ENCODE results near the gene XDH.

XDH gene

DNA sequence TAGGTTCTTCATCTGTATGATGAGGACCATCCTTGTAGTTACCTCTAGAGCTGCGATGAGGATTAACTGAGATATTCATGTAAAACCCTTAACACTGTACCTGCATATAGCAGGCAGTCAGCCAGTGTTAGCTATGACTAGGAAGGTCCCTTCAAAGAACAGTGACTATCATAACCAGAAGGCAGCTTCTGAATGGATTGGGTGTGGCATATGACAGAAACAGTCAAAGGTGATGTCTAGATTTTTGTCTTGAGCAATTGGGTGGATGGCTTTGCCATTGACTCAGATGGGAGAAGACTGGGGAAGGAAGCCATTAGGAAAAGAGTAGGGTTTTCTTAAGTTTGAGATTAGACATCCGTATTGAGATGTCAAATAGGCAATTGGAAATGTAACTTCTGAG, 15.7 kb downstream of the XDH start:
- Histone ChIP-seq H3K27me3 (ENCODE audit: control insufficient read depth, insufficient read depth, low read length) (no peaks in the 10 kb centered on the region), H3K9me3 (ENCODE audit: control insufficient read depth, insufficient read depth, low read length) (no peaks in the 10 kb centered on the region), H3K9ac (ENCODE audit: low read depth, low read length) (no peak overlapping the region), H3K4me1 (ENCODE audit: control insufficient read depth, insufficient read depth, low read length) (peaks cover 2% of the 10 kb centered on the region), H3K4me3 (ENCODE audit: low read depth, low read length) (no peak overlapping the region), H3K36me3 (ENCODE audit: control insufficient read depth, insufficient read depth, low read length) (no peaks in the 10 kb centered on the region)

DNA sequence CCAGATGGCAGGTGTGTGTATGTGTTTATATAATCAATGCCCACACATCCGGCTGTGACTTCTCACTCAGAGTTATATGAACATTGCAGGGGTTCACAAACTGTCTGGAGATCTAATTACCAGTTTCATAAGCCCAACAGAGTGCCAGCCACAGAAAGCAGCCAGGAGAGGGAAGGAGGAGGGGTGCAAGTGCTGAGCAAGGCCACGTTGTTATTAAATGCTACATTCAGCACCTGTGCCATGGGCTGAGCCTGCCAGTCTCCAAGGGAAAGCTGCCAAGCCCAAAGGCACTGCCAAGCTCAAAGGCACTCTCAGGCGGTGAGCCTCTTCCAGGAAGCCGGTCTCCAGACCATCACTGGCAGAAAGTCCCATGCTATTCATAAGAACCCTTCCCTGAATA, 17.4 kb downstream of the XDH start:
- Histone ChIP-seq H3K4me3 (ENCODE audit: low read depth, low read length) (no peak overlapping the region), H3K9me3 (ENCODE audit: control insufficient read depth, insufficient read depth, low read length) (no peaks in the 10 kb centered on the region), H3K4me1 (ENCODE audit: control insufficient read depth, insufficient read depth, low read length) (peaks cover 2% of the 10 kb centered on the region), H3K36me3 (ENCODE audit: control insufficient read depth, insufficient read depth, low read length) (no peaks in the 10 kb centered on the region), H3K27me3 (ENCODE audit: control insufficient read depth, insufficient read depth, low read length) (no peaks in the 10 kb centered on the region), H3K9ac (ENCODE audit: low read depth, low read length) (no peak overlapping the region)

DNA sequence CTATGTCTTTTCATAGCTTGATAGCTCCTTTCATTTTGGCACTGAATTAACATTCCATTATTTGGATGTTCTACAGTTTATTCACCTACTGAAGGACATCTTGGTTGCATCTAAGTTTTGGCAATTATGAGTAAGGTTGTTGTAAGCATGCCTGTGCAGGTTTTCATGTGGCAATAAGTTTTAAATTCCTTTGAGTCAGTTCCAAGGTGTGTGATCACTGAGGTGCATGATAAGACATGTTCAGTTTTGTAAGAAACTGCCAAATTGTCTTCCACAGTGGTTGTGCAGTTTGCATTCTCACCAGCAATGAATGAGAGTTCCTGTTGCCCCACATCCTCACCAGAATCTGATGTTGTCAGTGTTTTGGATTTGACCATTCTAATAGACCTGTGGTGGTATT, 24.2 kb downstream of the XDH start:
- Histone ChIP-seq H3K9ac (ENCODE audit: low read depth, low read length) (no peak overlapping the region), H3K27me3 (ENCODE audit: control insufficient read depth, insufficient read depth, low read length) (no peaks in the 10 kb centered on the region), H3K4me1 (ENCODE audit: control insufficient read depth, insufficient read depth, low read length) (no peaks in the 10 kb centered on the region), H3K9me3 (ENCODE audit: control insufficient read depth, insufficient read depth, low read length) (no peaks in the 10 kb centered on the region), H3K4me3 (ENCODE audit: low read depth, low read length) (no peak overlapping the region), H3K36me3 (ENCODE audit: control insufficient read depth, insufficient read depth, low read length) (no peaks in the 10 kb centered on the region)

DNA sequence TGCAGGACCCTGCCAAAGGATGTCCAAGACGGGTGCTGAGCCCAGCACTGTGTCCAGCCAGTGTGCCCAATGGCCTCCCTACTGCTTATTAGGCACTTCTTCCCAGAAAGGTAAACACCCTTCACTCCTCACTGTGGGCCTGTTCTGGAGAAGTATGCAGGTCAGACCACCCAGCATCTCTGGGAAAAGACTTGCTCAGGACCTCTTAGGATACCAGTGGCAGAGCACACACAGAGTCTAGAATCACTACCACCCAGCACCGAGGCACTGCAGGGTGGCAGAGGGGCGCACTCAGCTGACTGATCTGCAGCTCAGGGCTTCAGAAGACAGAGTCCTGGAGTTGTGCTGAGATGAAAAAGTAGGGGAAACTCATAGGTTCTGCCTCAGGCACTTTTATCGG, 25.8 kb downstream of the XDH start:
- no peaks in the 10 kb centered on the region for H3K9me3 ChIP-seq (ENCODE audit: control insufficient read depth, insufficient read depth, low read length)
- no peaks in the 10 kb centered on the region for H3K36me3 ChIP-seq (ENCODE audit: control insufficient read depth, insufficient read depth, low read length)
- H3K9ac ChIP-seq (ENCODE audit: low read depth, low read length): no peak overlapping the region
- no peaks in the 10 kb centered on the region for H3K4me1 ChIP-seq (ENCODE audit: control insufficient read depth, insufficient read depth, low read length)
- H3K4me3 ChIP-seq (ENCODE audit: low read depth, low read length): no peak overlapping the region
- H3K27me3 ChIP-seq (ENCODE audit: control insufficient read depth, insufficient read depth, low read length): no peaks in the 10 kb centered on the region

DNA sequence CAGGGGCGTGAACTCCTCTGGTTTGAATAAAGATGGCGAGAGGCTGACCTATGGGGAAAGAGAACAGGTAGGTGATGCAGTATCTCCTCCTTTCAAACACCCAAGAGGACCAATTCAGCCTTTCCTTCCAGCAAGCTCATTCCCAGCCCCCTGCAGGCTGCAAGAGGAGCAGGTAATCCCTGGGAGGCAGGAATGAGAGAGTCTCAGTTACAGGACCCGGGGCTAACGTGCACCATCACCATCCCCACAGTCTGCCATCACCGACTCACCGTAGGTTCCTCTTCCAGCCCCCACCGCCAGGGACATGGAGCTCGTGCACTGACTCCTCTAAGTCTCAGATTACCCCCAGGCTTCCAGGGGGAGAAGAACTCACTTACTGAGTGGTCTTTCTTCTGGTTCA, 26.7 kb downstream of the XDH start:
- no peak overlapping the region for H3K4me3 ChIP-seq (ENCODE audit: low read depth, low read length)
- no peaks in the 10 kb centered on the region for H3K27me3 ChIP-seq (ENCODE audit: control insufficient read depth, insufficient read depth, low read length)
- peaks cover 3% of the 10 kb centered on the region for H3K4me1 ChIP-seq (ENCODE audit: control insufficient read depth, insufficient read depth, low read length)
- H3K9me3 ChIP-seq (ENCODE audit: control insufficient read depth, insufficient read depth, low read length): no peaks in the 10 kb centered on the region
- no peak overlapping the region for H3K9ac ChIP-seq (ENCODE audit: low read depth, low read length)
- H3K36me3 ChIP-seq (ENCODE audit: control insufficient read depth, insufficient read depth, low read length): no peaks in the 10 kb centered on the region

DNA sequence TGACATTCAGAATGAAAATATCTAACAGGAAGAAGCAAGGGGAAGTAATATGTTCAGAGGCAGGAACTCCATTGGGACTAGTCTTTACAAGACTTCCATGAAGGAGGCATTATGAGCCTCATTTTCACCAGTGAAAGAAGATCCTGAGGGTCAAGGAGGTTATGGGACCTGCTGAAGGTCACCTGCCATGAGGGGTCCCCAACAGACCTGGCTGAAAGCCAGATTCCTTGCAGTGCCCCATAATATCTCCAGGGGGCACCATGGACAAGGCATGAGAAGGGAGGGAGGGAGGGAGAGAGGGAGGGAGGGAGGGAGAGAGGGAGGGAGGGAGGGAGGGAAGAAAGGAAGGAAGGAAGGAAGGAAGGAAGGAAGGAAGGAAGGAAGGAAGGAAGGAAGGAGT, 27.9 kb downstream of the XDH start:
- no peaks in the 10 kb centered on the region for H3K9me3 ChIP-seq (ENCODE audit: control insufficient read depth, insufficient read depth, low read length)
- H3K4me3 ChIP-seq (ENCODE audit: low read depth, low read length): no peak overlapping the region
- H3K36me3 ChIP-seq (ENCODE audit: control insufficient read depth, insufficient read depth, low read length): no peaks in the 10 kb centered on the region
- H3K4me1 ChIP-seq (ENCODE audit: control insufficient read depth, insufficient read depth, low read length): peaks cover 7% of the 10 kb centered on the region
- H3K27me3 ChIP-seq (ENCODE audit: control insufficient read depth, insufficient read depth, low read length): no peaks in the 10 kb centered on the region
- H3K9ac ChIP-seq (ENCODE audit: low read depth, low read length): no peak overlapping the region

DNA sequence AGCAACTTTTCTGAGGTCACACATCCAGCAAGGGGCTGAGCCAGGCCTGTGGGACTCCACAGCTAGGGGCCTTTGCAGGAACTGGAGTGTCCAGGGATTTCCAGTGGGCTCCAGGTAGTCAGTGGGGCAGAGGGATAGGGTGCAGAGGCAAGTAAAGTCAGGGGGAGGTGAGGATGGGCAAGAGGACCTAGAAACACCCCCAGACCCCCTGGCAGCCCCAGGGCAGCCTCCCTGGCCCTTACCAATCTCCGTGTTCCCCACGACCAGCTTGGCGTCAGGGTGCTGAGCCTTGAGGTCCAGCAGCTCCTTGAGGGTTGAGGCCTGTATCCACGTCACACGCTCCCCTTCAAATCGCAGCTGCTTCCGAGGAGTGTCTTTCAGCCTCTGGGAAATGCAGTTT, 28.4 kb downstream of the XDH start:
- Histone ChIP-seq H3K4me3 (ENCODE audit: low read depth, low read length) (no peak overlapping the region), H3K9ac (ENCODE audit: low read depth, low read length) (no peak overlapping the region), H3K9me3 (ENCODE audit: control insufficient read depth, insufficient read depth, low read length) (no peaks in the 10 kb centered on the region), H3K27me3 (ENCODE audit: control insufficient read depth, insufficient read depth, low read length) (no peaks in the 10 kb centered on the region), H3K36me3 (ENCODE audit: control insufficient read depth, insufficient read depth, low read length) (no peaks in the 10 kb centered on the region), H3K4me1 (ENCODE audit: control insufficient read depth, insufficient read depth, low read length) (peaks cover 7% of the 10 kb centered on the region)

DNA sequence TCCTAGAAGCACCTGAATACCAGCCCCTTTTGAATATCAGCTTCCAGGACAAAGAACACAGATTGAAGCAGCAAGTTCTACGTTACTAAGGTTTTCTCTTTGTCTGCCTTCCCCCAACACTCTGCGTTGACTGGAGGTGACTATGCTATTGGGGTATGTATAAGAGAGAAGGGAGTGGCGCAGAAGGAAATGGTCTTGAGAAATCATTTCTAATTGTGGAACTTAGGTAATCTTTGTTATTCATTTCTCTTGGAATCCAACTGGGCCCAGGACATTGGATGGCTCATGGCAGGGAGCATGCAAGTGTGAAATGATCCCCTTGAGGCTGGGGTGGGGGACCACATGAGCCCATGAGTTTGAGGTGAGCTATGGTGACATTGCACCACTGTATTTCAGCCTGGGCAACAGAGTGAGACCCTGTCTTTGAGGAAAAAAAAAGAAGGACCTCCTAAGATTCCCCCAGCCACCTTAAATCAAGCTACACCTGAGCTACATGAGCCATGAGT, 29.7 kb downstream of the XDH start:
- H3K4me3 ChIP-seq (ENCODE audit: low read depth, low read length): no peak overlapping the region

DNA sequence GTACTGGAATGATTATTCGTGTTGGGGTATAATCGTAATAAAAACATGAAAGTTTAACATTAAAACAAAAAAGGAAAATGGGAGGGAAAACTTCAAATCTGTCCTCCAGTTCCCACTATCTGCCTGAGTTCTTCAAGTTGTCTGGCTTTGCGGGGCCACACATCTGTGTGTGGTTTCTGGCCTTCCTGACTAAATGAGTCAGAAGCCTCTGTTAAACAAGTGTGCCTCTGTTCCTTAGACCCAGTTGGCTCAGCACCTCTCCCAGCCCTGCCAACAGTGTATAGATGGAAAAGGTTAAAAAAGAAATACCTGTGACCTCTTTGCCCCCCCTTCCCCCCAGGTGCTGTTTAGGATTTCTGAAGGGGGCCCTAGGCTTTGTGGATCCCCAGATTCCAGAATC, 30.2 kb downstream of the XDH start:
- H3K9ac ChIP-seq (ENCODE audit: low read depth, low read length): no peak overlapping the region
- no peaks in the 10 kb centered on the region for H3K9me3 ChIP-seq (ENCODE audit: control insufficient read depth, insufficient read depth, low read length)
- no peak overlapping the region for H3K4me3 ChIP-seq (ENCODE audit: low read depth, low read length)

More for the DNA sequence above, 29.7 kb downstream of the XDH start:
- H3K9me3 ChIP-seq (ENCODE audit: control insufficient read depth, insufficient read depth, low read length): no peaks in the 10 kb centered on the region
- H3K4me1 ChIP-seq (ENCODE audit: control insufficient read depth, insufficient read depth, low read length): peaks cover 7% of the 10 kb centered on the region
- H3K9ac ChIP-seq (ENCODE audit: low read depth, low read length): no peak overlapping the region
- H3K27me3 ChIP-seq (ENCODE audit: control insufficient read depth, insufficient read depth, low read length): no peaks in the 10 kb centered on the region
- H3K36me3 ChIP-seq (ENCODE audit: control insufficient read depth, insufficient read depth, low read length): no peaks in the 10 kb centered on the region

DNA sequence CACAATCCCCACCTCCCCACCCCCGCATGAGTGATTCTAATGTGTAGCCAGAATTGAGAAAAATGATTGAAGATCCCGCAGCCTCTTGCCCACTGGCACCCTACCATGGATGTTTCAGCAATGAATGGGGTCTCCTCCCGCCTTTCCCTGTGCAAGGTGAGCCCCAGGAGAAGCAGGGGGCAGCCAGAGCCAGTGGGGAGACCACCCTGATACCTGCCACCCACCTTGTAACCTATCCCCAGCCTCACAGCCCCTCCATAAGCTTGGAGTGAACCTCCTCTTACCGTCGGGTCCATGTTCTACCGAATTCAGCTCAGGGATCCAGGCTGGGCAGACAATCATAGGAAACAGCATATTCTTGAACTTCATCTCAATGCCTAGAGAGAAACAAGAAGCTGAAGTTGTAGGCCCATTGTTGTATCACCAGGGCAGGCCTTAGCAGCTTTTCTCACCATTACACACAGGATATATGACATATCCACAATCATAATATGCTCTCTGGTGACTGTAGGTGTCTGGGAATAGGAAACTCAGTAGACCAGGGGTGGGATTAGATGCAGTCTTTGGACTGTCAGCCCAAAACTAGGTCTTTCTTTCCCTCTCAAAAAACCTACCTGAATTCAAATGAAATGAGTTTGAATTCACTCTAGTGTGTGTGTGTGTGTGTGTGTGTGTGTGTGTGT, 30.9 kb downstream of the XDH start:
- Histone ChIP-seq H3K36me3 (ENCODE audit: control insufficient read depth, insufficient read depth, low read length) (no peaks in the 10 kb centered on the region), H3K9me3 (ENCODE audit: control insufficient read depth, insufficient read depth, low read length) (no peaks in the 10 kb centered on the region), H3K27me3 (ENCODE audit: control insufficient read depth, insufficient read depth, low read length) (no peaks in the 10 kb centered on the region), H3K4me3 (ENCODE audit: low read depth, low read length) (no peak overlapping the region), H3K9ac (ENCODE audit: low read depth, low read length) (no peak overlapping the region), H3K4me1 (ENCODE audit: control insufficient read depth, insufficient read depth, low read length) (peaks cover 7% of the 10 kb centered on the region)

More for the DNA sequence above, 30.2 kb downstream of the XDH start:
- Histone ChIP-seq H3K36me3 (ENCODE audit: control insufficient read depth, insufficient read depth, low read length) (no peaks in the 10 kb centered on the region), H3K4me1 (ENCODE audit: control insufficient read depth, insufficient read depth, low read length) (peaks cover 7% of the 10 kb centered on the region), H3K27me3 (ENCODE audit: control insufficient read depth, insufficient read depth, low read length) (no peaks in the 10 kb centered on the region)

DNA sequence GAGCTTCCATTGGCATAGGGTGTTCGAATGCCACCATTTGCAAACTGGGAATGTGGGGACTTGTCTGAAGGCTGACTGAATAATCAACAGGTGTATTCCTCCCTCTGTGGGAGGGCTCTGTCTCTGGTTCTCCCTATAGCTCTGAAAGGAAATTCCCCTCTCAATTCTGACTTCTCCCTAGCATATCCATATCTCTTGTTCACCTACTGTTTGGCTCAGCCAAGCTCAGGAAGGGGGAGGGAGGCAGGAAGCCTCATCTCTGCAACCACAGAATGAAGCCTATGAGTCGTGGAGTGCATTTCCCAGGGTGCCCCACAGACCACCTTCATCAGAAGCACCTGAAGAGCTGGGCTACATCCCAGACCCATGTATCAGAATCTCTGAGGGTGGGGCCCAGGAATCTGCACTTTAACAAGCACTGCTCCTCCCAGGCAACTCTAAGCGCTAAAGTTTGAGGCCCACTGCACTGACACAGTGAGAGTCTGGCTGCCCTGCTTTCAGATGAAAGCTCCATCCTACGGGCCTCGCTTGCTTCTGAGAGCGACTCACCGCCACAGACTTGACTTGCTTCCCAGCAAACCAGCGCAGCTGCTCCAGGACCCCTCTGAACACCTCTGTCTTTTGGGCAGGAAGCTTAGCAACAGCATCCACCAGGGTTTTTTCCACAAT, 32.0 kb downstream of the XDH start:
- peak overlapping the region; percentile 60 for H3K9ac ChIP-seq (ENCODE audit: low read depth, low read length)

DNA sequence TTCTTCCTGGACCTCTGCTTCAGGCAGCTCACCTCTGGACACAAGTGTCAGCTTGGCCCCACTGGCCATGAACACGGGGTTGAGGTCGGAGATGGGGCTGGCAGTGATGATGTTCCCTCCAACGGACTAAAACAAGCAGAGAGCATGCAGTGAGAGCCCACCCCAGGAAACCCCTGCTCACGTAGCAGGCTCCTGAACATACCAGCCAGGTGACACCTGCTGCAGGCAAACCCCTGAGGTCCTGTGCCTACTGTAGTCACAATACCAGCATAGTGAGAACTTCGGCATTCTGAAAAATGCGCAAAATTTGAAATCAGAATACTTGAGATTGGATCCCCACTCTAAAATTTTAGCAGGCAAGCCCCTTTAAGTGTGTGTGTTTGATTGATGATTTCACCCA, 32.9 kb downstream of the XDH start:
- Histone ChIP-seq H3K9me3 (ENCODE audit: control insufficient read depth, insufficient read depth, low read length) (no peaks in the 10 kb centered on the region), H3K4me3 (ENCODE audit: low read depth, low read length) (no peak overlapping the region), H3K9ac (ENCODE audit: low read depth, low read length) (no peak overlapping the region), H3K4me1 (ENCODE audit: control insufficient read depth, insufficient read depth, low read length) (peaks cover 7% of the 10 kb centered on the region), H3K36me3 (ENCODE audit: control insufficient read depth, insufficient read depth, low read length) (no peaks in the 10 kb centered on the region), H3K27me3 (ENCODE audit: control insufficient read depth, insufficient read depth, low read length) (no peaks in the 10 kb centered on the region)

More for the DNA sequence above, 32.0 kb downstream of the XDH start:
- H3K9me3 ChIP-seq (ENCODE audit: control insufficient read depth, insufficient read depth, low read length): no peaks in the 10 kb centered on the region
- H3K4me1 ChIP-seq (ENCODE audit: control insufficient read depth, insufficient read depth, low read length): peaks cover 7% of the 10 kb centered on the region
- no peaks in the 10 kb centered on the region for H3K36me3 ChIP-seq (ENCODE audit: control insufficient read depth, insufficient read depth, low read length)
- no peak overlapping the region for H3K4me3 ChIP-seq (ENCODE audit: low read depth, low read length)
- no peaks in the 10 kb centered on the region for H3K27me3 ChIP-seq (ENCODE audit: control insufficient read depth, insufficient read depth, low read length)
